SK-N-MC (cell line): ENCODE measurements around the gene PHACTR3.

ENCODE experiments used
- EZH2 ChIP-seq: fragments of 200-600 bp; sonication (generic); IDR thresholded peaks from one replicate; pipeline ENCODE4 v1.6.1; 2017; ENCODE audit warnings: antibody characterized with exemption
- FOXP2 ChIP-seq: optimal IDR thresholded peaks from 2 replicates; pipeline ENCODE3; 2011; ENCODE audit warnings: mild to moderate bottlenecking, moderate library complexity; ENCODE audit not compliant: insufficient read depth; ENCODE audit errors: extremely low read length, control extremely low read depth
- POLR2AphosphoS5 ChIP-seq: IDR thresholded peaks from 2 replicates; pipeline ENCODE4 v1.6.1; 2012; ENCODE audit warnings: mild to moderate bottlenecking, low read depth, low read length, borderline replicate concordance

GRCh38 chr20:59747671-59748515 lies 143.6 kb downstream of the PHACTR3 start:
- TF ChIP-seq POLR2AphosphoS5, result no peak
- no peak for TF ChIP-seq EZH2
- no peak for TF ChIP-seq FOXP2
